ES-I3 (cell line): Measurements from ENCODE around the gene MYO3B.

ENCODE experiments used
- H3K36me3 ChIP-seq: 2 replicates; pipeline ENCODE4 v1.6.1; 2013; ENCODE audit warnings: mild to moderate bottlenecking, low read length, control low read depth, moderate library complexity; ENCODE audit not compliant: insufficient read depth
- H3K4me1 ChIP-seq: 2 replicates; pipeline ENCODE4 v1.6.1; 2013; ENCODE audit warnings: mild to moderate bottlenecking, control low read depth, low read length; ENCODE audit not compliant: insufficient read depth
- H3K9ac ChIP-seq: 2 replicates; pipeline ENCODE4 v1.6.1; 2013; ENCODE audit warnings: low read depth, mild to moderate bottlenecking, low read length, moderate library complexity
- H3K9me3 ChIP-seq: 2 replicates; pipeline ENCODE4 v1.6.1; 2013; ENCODE audit warnings: mild to moderate bottlenecking, low read length, moderate library complexity; ENCODE audit not compliant: control insufficient read depth, insufficient read depth

Gene MYO3B

DNA sequence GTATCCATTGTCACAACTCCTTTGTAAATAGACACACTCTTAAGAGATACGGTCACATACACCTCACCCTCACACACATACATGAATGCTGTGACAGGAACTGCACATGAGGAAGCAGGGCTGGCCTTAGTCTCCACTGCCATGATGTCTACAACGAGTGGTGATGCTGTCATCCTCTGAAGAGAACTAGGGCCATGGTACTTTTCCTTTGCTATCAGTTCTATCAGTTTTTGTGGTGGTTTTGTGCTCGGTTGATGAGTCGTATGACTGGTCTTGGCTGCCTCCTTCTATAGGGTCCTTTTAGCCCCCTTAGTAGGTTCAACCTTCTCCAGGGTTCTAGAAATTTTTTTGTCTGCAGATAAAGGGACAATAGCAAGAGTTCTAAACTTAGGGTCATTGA lies 66.0 kb downstream of the MYO3B start:
- no peak overlapping the region for H3K9ac ChIP-seq

DNA sequence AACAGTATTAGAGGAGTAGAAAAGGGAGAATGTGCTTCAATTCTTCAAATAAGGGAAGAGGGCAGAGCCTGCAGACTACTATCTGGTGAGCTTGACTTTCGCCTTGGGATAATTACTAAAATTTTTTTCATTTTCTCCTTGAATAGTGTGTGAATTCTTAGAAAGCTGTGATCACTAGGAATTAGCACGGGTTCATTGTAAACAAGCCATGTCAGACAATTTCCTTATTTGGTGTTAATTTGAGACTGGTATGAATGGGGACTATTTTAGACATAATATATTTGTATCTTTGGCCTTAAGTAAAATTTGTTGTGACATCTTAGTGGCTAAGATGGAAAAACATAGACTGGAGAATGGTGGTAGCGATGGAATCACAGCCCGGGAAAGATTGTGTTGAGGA lies 66.6 kb downstream of the MYO3B start:
- Histone ChIP-seq H3K36me3 (no peaks in the 10 kb centered on the region), H3K9me3 (no peaks in the 10 kb centered on the region), H3K4me1 (no peaks in the 10 kb centered on the region), H3K9ac (no peak overlapping the region)

More for the DNA sequence above, 66.0 kb downstream of the MYO3B start:
- H3K4me1 ChIP-seq: no peaks in the 10 kb centered on the region
- no peaks in the 10 kb centered on the region for H3K36me3 ChIP-seq
- H3K9me3 ChIP-seq: no peaks in the 10 kb centered on the region

DNA sequence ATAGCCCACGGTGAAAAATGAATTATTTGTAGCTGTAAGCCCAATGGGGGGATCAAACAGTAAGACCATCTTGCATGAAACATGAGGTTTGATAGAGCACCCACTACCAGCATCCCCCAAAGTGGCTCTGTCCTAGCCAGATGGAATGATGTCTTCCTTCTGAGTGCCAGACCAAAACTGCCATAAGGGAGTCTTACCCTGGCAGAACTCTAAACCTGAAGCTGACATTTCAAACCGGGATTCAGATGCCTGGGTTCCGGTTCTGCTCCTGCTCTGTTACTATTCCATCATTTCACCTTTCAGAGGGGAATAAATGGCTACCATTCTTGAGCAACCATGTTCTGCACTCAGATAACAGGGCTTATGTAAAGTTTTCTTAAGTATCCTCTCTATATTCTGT lies 67.4 kb downstream of the MYO3B start:
- Histone ChIP-seq H3K9me3 (no peaks in the 10 kb centered on the region), H3K36me3 (no peaks in the 10 kb centered on the region)

DNA sequence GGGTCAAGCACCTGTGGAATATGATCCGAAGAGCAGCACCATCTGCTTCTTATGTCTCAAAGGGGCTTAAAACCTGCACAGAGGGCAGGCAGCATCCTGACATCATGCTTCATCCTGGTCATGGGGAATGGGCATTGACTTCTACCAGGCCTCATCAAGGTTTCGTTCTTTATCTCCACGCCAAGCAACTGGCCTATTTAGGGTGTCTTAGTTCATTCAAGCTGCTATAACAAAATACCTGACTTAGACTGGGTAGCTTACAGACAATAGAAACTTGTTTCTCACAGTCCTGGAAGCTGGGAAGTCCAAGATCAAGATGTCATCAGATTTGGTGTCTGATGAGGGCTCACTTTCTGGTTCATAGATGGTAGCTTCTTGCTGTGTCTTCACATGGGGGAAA lies 69.4 kb downstream of the MYO3B start:
- H3K9ac ChIP-seq: no peak overlapping the region
- H3K4me1 ChIP-seq: no peaks in the 10 kb centered on the region
- no peaks in the 10 kb centered on the region for H3K36me3 ChIP-seq
- H3K9me3 ChIP-seq: no peaks in the 10 kb centered on the region

More for the DNA sequence above, 67.4 kb downstream of the MYO3B start:
- no peaks in the 10 kb centered on the region for H3K4me1 ChIP-seq
- H3K9ac ChIP-seq: no peak overlapping the region

DNA sequence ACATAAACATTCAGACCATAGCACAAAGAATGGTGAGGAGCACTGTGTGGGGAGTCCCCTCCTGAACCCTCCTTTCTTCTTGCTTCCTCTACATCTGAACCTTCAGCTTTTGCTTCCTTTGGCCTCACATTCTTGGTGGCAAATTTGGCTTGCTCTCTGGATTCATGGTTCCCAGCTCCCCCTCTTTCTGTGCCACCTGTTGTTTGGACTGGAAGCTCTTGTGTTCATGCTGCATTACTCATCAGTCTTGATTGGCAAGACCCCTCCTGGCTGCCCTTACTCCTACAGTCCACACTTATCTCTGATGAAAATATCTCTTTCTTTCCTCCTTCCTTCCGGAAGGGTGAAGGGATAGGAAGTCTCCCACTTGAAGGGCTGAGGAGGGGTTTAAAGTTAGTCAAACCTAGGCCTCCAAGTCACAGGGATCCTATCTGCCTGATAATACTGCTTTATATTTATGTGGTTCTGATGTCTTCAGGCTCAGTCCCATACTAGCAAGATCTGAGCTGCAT lies 70.0 kb downstream of the MYO3B start:
- Histone ChIP-seq H3K36me3 (no peaks in the 10 kb centered on the region), H3K4me1 (no peaks in the 10 kb centered on the region), H3K9me3 (no peaks in the 10 kb centered on the region), H3K9ac (no peak overlapping the region)

DNA sequence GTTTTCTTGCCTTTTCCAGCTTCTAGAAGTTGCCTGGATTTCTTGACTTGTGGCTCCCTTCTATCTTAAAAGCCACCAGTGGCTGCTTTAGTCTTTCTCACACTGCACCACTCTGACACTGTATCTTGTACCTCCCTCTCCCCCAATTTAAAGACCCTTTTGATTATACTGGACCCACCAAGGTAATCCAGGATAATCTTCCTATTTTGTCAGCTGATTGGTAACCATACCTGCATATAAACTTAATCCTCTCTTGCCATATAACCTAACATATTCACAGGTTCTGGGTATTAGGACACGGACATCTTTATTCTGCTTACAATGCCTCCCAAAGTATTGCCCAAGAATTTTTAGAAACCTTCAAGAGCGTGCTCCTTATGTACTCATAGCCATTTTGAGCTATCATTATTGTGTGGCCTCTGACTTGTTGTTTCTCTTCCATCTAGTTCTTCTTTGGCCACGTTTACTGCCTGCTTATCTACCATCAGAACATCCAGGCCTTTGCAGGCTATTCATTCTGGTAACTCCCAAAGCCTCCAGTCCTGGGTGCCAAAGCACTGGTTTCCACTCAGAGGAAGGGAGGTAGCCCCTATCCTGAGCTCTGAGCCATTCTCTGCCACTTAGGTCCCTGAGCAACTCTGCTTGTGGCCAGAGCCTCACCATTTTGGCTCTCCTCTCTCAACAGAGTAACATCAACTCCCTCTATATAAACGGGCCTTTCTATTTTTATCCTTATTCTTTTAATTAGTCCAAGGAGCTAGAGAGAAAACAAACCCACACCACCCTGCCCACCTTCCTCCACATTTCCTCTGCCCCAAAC lies 70.8 kb downstream of the MYO3B start:
- Histone ChIP-seq H3K9me3 (no peaks in the 10 kb centered on the region), H3K9ac (no peak overlapping the region), H3K36me3 (no peaks in the 10 kb centered on the region), H3K4me1 (no peaks in the 10 kb centered on the region)

DNA sequence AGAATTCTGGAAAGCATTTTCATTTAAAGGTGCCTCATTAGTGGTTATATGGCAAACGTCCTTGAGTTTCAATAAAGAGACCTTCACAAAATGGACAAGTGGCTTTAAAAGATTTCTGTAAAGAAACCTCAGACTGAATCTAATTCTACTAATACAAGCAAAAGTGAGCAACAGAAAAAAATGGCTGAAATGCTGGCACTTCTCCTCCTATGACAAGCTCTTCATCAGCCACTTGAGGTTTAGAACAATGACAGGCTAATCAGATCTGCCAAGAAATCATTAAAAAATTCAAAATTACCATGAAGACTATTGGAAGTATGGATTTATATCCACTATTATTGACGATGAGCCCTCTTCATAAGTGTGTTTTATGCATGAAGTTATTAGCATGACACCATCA lies 71.8 kb downstream of the MYO3B start:
- Histone ChIP-seq H3K4me1 (no peaks in the 10 kb centered on the region), H3K9ac (no peak overlapping the region), H3K36me3 (no peaks in the 10 kb centered on the region), H3K9me3 (no peaks in the 10 kb centered on the region)

DNA sequence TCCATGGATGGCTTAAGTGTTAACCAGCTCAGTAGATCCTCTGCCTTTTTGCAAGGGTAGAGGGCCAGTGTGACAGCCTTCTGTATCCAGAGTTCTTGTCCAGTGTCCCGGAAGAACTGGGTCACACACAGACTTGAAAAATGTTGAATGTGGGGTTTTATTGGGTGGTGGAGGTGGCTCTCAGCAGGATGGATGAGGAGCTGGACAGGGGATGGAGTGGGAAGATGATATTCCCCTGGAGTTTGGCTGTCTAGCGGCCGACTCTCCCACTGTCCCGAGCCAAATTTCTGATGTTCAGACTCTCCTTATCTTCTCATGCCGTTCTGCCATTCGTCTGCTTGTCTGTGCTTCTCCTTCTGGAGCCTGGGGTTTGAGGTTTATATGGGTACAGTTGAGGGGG lies 72.6 kb downstream of the MYO3B start:
- Histone ChIP-seq H3K9me3 (no peaks in the 10 kb centered on the region), H3K36me3 (no peaks in the 10 kb centered on the region), H3K4me1 (no peaks in the 10 kb centered on the region), H3K9ac (no peak overlapping the region)

DNA sequence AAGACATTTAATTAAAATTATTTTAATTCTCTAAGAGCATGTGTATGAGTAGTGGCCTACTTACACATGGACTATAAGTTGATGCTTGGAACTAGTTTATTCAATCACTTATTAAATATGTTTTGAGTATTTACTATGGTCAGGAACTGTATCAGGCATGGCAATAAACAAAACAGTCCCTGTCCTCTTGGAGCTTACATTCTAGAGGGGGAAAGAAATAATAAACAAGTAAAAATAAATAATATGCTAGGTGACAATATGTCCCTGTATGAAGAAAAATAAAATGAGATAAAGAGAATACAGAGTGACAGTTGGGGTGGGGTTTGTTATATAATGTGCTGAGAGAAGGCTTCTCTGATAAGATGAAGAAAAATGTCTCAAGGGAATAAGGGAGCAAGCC lies 74.5 kb downstream of the MYO3B start:
- H3K9me3 ChIP-seq: no peaks in the 10 kb centered on the region
- no peaks in the 10 kb centered on the region for H3K4me1 ChIP-seq
- no peak overlapping the region for H3K9ac ChIP-seq
- no peaks in the 10 kb centered on the region for H3K36me3 ChIP-seq

DNA sequence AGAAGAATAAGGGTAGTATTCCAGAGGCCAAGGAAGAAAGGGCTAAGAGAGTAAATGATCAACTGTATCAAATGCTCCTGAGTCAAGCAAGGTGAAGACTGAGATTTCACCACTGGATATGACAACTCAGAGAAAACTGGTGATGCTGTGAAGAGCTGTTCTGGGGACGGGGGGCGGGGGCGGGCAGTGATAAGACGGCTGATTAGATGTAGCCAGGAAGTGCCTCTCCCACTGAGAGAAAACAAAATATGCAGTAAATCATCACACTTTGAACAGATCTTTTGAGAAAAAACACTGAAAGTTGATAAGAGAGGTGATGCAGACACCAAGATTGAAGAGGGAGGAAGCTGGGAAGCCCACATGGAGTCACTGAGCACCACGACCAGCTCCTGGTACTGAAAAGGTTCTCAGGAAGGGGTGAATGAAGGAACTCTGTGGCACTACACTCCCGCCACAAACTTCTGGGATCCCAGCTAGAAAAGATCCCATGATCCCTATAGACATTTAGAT lies 75.8 kb downstream of the MYO3B start:
- no peaks in the 10 kb centered on the region for H3K9me3 ChIP-seq
- no peaks in the 10 kb centered on the region for H3K4me1 ChIP-seq
- H3K36me3 ChIP-seq: no peaks in the 10 kb centered on the region
- H3K9ac ChIP-seq: no peak overlapping the region

DNA sequence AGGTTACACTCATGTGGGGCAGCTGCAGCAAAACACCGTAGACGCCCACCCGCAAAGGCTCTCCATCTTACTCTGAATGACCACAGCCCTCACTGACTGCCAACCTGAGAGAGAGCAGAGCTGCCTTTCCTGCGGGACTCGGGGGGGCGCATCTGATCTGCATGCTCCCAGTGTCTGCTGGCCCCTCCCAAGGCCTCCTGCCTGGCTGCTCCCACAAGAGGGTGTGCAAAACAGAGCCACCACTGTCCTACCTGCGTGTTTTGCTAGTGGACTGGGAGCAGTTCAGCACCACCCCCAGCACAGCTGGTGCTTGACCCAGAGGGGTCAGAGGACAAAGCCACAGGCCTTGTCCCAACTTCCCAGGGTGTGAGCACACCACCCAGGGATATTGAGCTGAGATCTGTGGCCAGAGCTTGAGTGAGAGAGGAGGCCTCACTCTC lies 76.4 kb downstream of the MYO3B start:
- Histone ChIP-seq H3K4me1 (no peaks in the 10 kb centered on the region), H3K9ac (no peak overlapping the region)

DNA sequence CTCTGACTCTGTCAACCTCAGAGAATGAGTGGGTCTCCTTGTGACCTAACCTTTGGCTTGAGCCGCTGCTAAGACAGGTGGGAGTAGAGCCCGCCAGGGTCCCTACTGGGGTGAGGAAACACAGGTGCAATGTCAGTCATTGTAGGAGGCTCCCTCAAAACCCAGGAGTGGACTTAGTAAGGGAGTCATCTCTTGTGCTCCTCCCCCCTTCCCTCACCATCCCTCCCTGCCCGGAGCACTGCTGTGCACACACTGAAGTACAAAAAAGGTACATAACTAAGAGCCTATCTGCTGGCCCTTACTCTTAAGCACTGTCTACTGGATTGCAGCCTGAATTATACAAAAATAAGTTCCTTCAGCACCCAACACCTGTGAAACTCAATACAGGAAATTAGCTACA lies 77.2 kb downstream of the MYO3B start:
- H3K36me3 ChIP-seq: no peaks in the 10 kb centered on the region
- H3K9ac ChIP-seq: no peak overlapping the region
- H3K9me3 ChIP-seq: no peaks in the 10 kb centered on the region
- H3K4me1 ChIP-seq: no peaks in the 10 kb centered on the region

More for the DNA sequence above, 76.4 kb downstream of the MYO3B start:
- Histone ChIP-seq H3K36me3 (no peaks in the 10 kb centered on the region), H3K9me3 (no peaks in the 10 kb centered on the region)

DNA sequence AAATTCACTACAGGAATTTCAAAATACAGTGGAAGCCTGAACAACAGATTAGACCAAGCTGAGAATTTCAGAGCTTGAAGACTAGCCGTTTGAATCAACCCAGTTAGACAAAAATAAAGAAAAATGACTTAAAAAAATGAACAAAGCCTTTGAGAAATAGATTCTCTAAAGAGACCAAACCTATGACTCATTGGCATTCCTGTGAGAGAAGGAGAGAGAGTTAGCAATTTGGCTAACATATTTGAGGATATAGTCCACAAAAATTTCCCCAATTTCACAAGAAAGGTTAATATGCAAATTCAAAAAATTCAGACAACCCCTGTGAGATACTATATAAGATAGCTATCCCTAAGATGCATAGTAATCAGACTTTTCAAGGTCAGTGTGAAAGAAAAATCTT lies 78.0 kb downstream of the MYO3B start:
- Histone ChIP-seq H3K9ac (no peak overlapping the region), H3K4me1 (no peaks in the 10 kb centered on the region), H3K36me3 (no peaks in the 10 kb centered on the region), H3K9me3 (no peaks in the 10 kb centered on the region)

DNA sequence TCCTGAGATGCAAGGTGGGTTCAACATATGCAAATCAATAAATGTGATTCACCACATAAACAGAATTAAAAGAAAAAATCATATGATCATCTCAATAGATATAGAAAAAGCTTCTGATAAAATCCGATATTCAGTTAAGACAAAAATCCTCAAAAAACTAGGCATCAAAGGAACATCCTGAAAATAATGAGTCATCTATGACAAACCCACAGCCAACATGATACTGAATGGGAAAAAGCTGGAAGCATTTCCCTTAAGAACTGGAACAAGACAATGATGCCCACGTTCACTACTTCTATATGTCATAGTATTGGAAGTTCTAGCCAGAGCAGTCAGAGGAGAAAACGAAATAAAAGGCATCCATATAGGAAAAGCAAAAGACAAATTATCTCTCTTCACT lies 80.4 kb downstream of the MYO3B start:
- H3K9me3 ChIP-seq: peaks cover 3% of the 10 kb centered on the region; the same call in 1 of the 2 replicates
- H3K9ac ChIP-seq: no peak overlapping the region
- H3K4me1 ChIP-seq: no peaks in the 10 kb centered on the region
- H3K36me3 ChIP-seq: no peaks in the 10 kb centered on the region

DNA sequence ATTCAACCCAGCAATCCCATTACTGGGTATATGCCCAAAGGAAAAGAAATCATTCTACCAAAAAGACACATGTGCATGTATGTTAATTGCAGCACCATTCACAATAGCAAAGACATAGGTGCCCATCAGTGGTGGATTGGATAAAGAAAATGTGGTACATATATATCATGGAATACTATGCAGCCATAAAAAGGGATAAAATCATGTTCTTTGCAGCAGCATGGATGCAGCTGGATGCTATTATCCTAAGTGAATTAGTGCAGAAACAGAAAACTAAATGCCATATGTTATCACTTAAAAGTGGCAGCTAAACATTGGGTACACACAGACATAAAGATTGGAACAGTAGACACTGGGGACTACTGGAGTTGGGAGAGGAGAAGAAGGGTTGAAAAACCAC lies 82.2 kb downstream of the MYO3B start:
- Histone ChIP-seq H3K4me1 (no peaks in the 10 kb centered on the region), H3K9me3 (peaks cover 3% of the 10 kb centered on the region; the same call in 1 of the 2 replicates), H3K9ac (no peak overlapping the region), H3K36me3 (no peaks in the 10 kb centered on the region)
